22Rv1 (cell line): ENCODE data around the gene ETS1.

Experiments
- H3K27ac ChIP-seq: fragments of 450-650 bp; 2 replicates; pipeline ENCODE4 v1.5.1; 2017
- CTCF ChIP-seq: fragments of 450-650 bp; IDR thresholded peaks from 2 replicates; pipeline ENCODE4 v1.5.1; 2017; ENCODE audit warnings: mild to moderate bottlenecking
- ZFX ChIP-seq: fragments of 450-650 bp; IDR thresholded peaks from 2 replicates; pipeline ENCODE4 v1.6.1; 2017; ENCODE audit warnings: antibody characterized with exemption, borderline replicate concordance

Gene ETS1

GRCh38 chr11:128628686-128629085, 41.3 kb upstream of the ETS1 start:
- TF ChIP-seq ZFX (no peak), CTCF (no peak)
- H3K27ac ChIP-seq = no peak overlapping the region

- no peak overlapping the region for H3K27ac ChIP-seq
- TF ChIP-seq CTCF = no peak
- TF ChIP-seq ZFX = no peak
These were observed 40.9 kb upstream of the ETS1 start for GRCh38 chr11:128628325-128628673.

- H3K27ac ChIP-seq = no peak overlapping the region
- no peak for TF ChIP-seq CTCF
These were observed 40.4 kb upstream of the ETS1 start for GRCh38 chr11:128627666-128628324.

- no peak for TF ChIP-seq ZFX
- TF ChIP-seq CTCF = no peak
- H3K27ac ChIP-seq = no peak overlapping the region
These were observed 39.7 kb upstream of the ETS1 start for GRCh38 chr11:128626913-128627665.

- TF ChIP-seq ZFX (no peak), CTCF (no peak)
- no peak overlapping the region for H3K27ac ChIP-seq
These were observed 38.4 kb upstream of the ETS1 start for GRCh38 chr11:128625746-128626145.

GRCh38 chr11:128625326-128625725, 38.0 kb upstream of the ETS1 start:
- TF ChIP-seq ZFX (no peak), CTCF (no peak)
- no peak overlapping the region for H3K27ac ChIP-seq

- TF ChIP-seq ZFX = no peak
- TF ChIP-seq CTCF = no peak
- no peak overlapping the region for H3K27ac ChIP-seq
These were observed 37.2 kb upstream of the ETS1 start for GRCh38 chr11:128624269-128625175.
